Measurements from ENCODE around the gene CPT1A.

CPT1A gene

DNA sequence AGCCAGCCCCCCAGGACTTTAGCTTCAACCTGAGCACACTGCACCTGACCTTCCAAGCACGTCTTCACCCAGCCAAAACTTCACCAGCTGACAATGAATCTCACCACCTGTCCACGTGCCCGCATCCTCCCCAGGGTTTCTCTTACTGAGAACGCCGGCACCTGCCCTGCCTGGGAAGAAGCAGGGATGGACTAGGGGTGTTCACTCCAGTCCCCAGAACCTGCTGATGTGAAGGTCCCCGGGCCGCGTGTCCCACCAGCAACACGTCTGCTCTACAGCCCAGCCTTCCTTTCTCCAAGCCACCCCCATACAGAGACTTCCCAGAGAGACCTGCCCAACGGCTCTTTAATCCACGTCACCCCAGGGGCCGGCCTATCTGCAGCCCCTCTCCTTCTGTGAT is 12.8 kb downstream of the CPT1A start:
- FAIRE-seq, result no peak

DNA sequence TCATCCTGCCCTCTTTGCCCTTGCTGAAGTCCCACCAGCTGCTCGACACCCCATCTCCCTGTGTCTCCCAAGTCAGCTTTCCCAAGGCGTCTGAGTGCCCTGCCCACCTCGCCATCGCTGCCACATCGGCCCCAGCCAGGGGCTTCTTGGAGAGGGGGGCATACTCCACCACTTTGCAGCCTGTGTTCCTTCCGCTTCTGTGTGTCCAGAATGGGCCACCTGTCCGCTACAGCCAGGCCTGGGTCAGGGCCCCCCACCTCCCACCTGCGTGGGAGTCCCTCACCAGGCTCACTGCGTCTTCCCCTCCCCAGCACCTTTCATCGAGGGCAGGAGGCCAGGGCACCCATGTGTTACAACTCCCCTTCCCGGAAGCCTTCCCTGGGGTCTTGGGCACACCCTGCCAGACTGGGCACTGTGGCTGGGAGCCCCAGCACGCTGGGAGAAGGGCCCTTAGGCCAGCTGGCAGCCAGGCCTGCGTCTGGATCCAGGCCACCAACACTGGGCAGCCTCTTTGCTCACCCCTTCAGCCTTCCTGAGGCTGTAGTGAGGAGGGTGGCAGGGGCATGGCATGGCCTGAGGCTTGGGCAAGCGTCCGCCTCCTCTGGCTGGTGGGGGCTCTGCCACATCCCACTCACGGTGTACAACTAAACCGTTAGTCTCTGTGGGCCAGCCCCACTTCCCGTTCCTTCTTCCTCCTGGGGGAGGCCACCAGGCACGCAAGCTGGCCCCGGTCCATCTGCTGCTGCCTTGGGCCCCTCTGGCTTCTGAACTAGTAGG is 13.4 kb downstream of the CPT1A start:
- FAIRE-seq, result no peak

DNA sequence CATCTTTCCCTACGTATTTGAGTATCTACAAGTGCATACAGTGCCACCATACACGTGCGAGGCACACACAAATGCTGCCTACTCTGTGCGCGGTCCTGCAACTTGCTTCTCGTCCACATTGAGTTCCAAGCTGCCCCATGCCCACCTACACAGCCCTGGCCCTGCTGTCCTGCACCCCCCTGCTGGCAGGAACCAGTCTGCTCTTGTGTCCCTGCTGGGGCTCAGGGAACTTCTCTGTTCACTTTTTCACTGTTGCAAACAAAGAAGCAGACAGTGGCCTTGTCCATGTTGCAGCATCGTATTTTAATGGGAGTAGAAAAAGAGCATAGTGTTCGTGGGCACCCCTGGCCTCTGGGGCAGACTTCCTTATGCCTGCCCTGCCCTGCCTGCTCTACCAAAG is 14.0 kb downstream of the CPT1A start:
- no peak for FAIRE-seq

DNA sequence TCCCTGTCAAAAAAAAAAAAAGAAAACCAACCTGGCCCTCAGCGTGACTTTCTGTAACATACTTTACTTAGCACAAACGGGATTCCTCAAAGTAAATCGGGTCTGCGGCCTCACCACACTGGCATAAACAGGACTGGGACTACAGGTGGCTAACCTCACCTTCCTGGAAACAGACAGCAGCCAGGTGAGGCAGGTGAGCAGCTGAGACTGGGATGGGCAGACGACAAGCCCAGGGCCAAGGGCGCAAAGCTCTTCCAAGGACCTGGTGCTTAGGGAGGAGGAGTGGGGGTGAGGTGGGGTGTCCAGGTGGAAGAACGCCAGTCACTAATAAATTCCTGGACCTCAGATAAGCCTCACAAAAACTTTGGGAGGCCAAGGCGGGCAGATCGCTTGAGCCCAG is 15.0 kb downstream of the CPT1A start:
- FAIRE-seq, result no peak

DNA sequence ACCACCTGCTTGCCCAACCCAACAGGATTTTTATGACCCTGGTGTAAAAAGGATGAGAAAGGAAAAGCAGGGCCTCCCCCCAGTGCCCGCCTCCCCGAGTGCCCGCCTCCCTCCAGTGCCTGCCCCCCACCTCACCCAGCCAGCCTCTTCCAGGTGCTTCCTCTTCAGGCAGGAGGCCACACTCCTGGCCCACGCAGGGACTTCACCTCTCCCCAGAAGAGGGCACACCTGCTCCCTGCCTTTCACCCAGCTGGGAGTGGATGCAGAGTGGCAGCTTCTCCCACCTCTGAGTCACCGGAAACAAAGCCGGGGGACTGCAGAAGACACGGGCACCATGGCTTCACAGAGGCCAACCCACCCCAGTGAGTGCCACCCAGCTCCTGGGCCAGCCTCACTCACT is 16.1 kb downstream of the CPT1A start:
- FAIRE-seq, result no peak

- FAIRE-seq, result no peak
Measured at GRCh38 chr11:68822546-68822945, 19.2 kb downstream of the CPT1A start.

- no peak for FAIRE-seq
Measured at GRCh38 chr11:68821670-68822069, 20.0 kb downstream of the CPT1A start.

GRCh38 chr11:68819362-68819761 is 22.4 kb downstream of the CPT1A start:
- FAIRE-seq, result no peak

GRCh38 chr11:68818181-68818580 is 23.5 kb downstream of the CPT1A start:
- no peak for FAIRE-seq

- no peak for FAIRE-seq
Measured at GRCh38 chr11:68817554-68817953, 24.2 kb downstream of the CPT1A start.

GRCh38 chr11:68816917-68817419 is 24.7 kb downstream of the CPT1A start:
- no peak for FAIRE-seq

DNA sequence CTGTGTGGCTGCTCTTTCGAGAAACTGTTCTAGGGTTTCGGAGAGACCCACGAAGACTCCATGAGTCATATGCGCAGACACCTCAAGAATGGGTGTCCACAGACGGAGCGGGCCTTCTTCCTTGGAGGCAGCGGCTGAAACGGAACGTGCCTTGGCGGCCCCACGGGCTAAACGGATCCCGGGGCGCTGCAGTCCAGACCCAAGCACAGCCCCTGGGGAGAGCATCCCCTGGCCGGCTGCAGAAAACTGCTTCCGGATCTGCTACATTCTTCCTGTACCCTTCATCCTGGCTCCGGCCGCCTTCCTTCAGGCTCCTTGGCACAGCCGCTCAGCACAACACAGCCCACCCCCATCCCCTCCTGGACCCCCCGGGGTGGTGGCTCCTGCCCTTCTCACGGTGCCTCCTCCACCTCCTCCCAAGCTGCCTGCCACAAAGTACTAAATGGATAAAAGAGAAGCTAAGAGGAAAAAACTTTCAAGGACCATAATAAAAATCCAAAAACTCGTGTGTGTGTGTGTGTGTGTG is 25.4 kb downstream of the CPT1A start:
- FAIRE-seq, result no peak

- no peak for FAIRE-seq
Measured at GRCh38 chr11:68813773-68814172, 27.9 kb downstream of the CPT1A start.

DNA sequence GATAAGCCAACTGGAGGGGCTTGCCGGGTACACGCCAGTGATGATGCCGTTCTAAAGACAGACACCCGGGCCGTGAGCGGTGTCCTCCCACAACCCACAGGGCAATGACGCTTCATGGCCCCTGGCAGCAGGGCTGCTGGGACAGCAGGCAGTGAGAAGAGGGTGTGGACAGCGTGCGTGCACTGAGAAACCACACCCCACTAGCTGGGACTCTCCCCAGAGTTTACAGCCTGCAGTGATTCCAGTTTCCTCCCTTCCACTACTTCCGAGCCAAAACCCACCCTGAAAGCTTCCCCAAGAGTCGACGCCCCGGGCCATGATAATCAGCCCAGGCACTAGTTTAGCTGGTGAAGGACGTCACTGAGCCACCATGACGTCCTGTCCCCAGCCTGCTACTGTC is 29.2 kb downstream of the CPT1A start:
- no peak for FAIRE-seq

GRCh38 chr11:68810164-68810563 is 31.6 kb downstream of the CPT1A start:
- FAIRE-seq, result no peak

DNA sequence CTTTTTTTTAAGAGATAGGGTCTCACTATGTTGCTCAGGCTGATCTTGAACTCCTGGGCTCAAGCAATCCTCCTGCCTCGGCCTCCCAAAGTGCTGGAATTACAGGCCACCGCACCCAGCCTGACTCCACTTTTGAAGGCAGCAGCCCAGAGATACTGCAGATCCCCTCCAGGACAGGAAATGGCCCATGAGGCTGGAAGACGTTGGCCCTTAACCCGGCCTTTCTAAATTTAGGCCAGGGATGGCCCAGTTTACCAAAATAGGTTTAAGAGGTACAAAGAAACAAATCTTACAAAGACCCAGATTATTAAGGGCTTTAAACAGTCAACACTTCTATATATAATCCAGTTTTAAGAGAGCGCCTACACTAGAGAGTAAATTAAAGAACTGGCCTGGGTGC is 32.2 kb downstream of the CPT1A start:
- no peak for FAIRE-seq

DNA sequence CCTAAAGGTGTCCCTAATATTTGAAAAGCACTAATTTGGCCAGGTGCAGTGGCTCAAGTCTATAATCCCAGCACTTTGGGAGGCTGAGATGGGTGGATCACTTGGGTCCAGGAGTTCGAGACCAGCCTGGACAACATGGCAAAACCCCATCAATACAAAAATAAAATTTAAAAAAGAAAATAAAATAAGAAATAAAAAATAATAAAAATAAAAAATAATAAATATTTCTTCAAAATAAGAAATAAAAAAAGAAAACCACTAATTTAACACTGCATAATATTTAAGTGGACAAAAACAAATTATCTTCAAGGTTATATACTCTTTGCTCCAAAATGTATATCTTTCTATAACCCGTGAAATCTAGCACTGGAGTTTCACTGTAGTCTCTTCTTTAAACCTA is 32.9 kb downstream of the CPT1A start:
- FAIRE-seq, result peak; percentile 60

GRCh38 chr11:68806931-68807844 is 34.5 kb downstream of the CPT1A start:
- FAIRE-seq, result no peak

- FAIRE-seq, result no peak
Measured at GRCh38 chr11:68804786-68805185, 36.9 kb downstream of the CPT1A start.

DNA sequence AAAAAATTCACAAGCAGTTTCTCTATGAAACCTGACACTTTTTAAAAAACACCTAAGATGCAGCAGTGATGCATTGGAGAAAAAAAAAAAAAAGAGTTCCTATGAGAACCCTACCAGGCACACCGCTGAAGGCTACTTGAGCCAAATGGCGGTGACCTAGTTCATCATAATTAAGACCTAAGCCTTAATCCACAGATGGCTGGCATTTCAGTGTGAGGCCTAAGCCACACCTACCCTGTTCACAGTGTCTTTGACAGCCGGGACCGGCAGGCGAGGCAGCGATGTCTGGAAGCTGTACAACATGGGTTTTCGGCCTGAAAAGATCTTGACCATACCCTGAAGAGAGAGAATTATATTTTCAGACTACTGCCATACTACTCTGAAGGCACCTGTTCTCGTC is 38.0 kb downstream of the CPT1A start:
- FAIRE-seq, result no peak

- FAIRE-seq, result no peak
Measured at GRCh38 chr11:68798221-68798813, 43.4 kb downstream of the CPT1A start.

GRCh38 chr11:68796801-68797200 is 44.9 kb downstream of the CPT1A start:
- FAIRE-seq, result no peak

DNA sequence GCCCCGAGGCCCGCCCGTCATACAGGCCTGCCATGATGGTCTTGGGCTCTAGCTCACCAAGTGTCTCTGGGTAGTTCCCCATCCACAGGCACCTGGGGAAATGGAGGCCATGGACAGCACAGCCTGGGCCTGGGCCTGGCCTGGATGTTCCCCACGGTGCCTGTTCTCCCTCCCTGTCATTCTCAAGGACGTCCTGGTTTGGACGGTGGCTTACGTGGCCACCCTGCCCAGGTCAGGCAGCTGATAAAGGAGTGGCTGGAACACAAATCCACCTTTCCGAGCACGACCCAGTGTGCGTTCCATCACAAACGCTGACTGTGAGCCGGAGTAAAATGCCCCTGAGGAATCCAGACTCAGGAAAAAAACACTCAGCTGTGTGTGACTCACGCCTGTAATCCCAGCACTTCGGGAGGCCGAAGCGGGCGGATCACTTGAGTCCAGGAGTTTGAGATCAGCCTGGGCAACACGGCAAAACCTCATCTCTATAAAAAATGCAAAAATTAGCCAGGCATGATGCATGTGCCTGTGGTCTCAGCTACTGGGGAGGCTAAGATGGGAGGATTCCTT is 49.2 kb downstream of the CPT1A start:
- FAIRE-seq, result no peak
